ENCODE measurements around the gene MYO1B. TPM values are rescaled to one million over a fixed set of nuclear protein-coding genes. Genes with fewer than 3 reads are reported as not detected.

MYO1B gene
- total and polyA plus RNA-seq, 8 donors = 28.6 to 102 (median 54.7) TPM

- DNase-seq (no peak), FAIRE-seq (no peak), ATAC-seq (no peak)
- Histone ChIP-seq H3K9me3 (no peaks in the 10 kb centered on the region), H3K27ac (no peak overlapping the region), H3K4me1 (peaks cover 0 to 8% (median 5%) of the 10 kb centered on the region in 3 donors), H3K27me3 (no peaks in the 10 kb centered on the region), H3K4me3 (no peak overlapping the region), H3K36me3 (no peaks in the 10 kb centered on the region)
- intact Hi-C loops (cut with DNase I) = no loop called here
- TF ChIP-seq CTCF (IDR thresholded peaks at IDR 0.05) = no peak
- 97% methylated on average over 7 of the region's 7 CpGs for WGBS, 2 donors
Observed at GRCh38 chr2:191280290-191280689, 35.1 kb downstream of the MYO1B start.

GRCh38 chr2:191280834-191281756 is 35.9 kb downstream of the MYO1B start:
- DNase-seq = no peak
- intact Hi-C loops (cut with DNase I) = no loop called here

GRCh38 chr2:191285252-191285651 is 40.0 kb downstream of the MYO1B start:
- H3K36me3 ChIP-seq = no peaks in the 10 kb centered on the region
- no peak for ATAC-seq
- intact Hi-C loops (cut with DNase I) = no loop called here
- WGBS, 2 donors = 92 to 93% methylated on average over 11 of the region's 11 CpGs
- no peaks in the 10 kb centered on the region for H3K27me3 ChIP-seq
- no peaks in the 10 kb centered on the region for H3K9me3 ChIP-seq
- FAIRE-seq = no peak
- peaks cover 0 to 6% (median 5%) of the 10 kb centered on the region in 3 donors for H3K4me1 ChIP-seq
- TF ChIP-seq CTCF (IDR thresholded peaks at IDR 0.05) = no peak
- no peak overlapping the region for H3K27ac ChIP-seq
- H3K4me3 ChIP-seq = no peak overlapping the region
- no peak for DNase-seq

More at GRCh38 chr2:191280834-191281756, 35.9 kb downstream of the MYO1B start:
- no peak for TF ChIP-seq CTCF (IDR thresholded peaks at IDR 0.05)
- H3K27me3 ChIP-seq = no peaks in the 10 kb centered on the region
- ATAC-seq (peak in 1 of 4 donors; percentile 56), FAIRE-seq (no peak)
- no peaks in the 10 kb centered on the region for H3K9me3 ChIP-seq
- WGBS, 2 donors = 91 to 95% methylated on average over 13 of the region's 13 CpGs
- H3K4me1 ChIP-seq = peaks cover 0 to 8% (median 5%) of the 10 kb centered on the region in 3 donors
- no peak overlapping the region for H3K27ac ChIP-seq
- no peaks in the 10 kb centered on the region for H3K36me3 ChIP-seq
- no peak overlapping the region for H3K4me3 ChIP-seq

- FAIRE-seq (no peak), DNase-seq (no peak), ATAC-seq (no peak)
- TF ChIP-seq CTCF (IDR thresholded peaks at IDR 0.05) = no peak
- no peaks in the 10 kb centered on the region for H3K27me3 ChIP-seq
- no peaks in the 10 kb centered on the region for H3K36me3 ChIP-seq
- 78 to 84% methylated on average over 4 of the region's 4 CpGs for WGBS, 2 donors
- no peak overlapping the region for H3K4me3 ChIP-seq
- no peaks in the 10 kb centered on the region for H3K9me3 ChIP-seq
- intact Hi-C loops (cut with DNase I) = no loop called here
- no peak overlapping the region for H3K27ac ChIP-seq
- peaks cover 0 to 19% (median 16%) of the 10 kb centered on the region in 3 donors for H3K4me1 ChIP-seq
Observed at GRCh38 chr2:191287820-191288219, 42.6 kb downstream of the MYO1B start.

- no peaks in the 10 kb centered on the region for H3K27me3 ChIP-seq
- DNase-seq (no peak), ATAC-seq (no peak), FAIRE-seq (no peak)
- 75 to 79% methylated on average over 7 of the region's 7 CpGs for WGBS, 2 donors
- H3K9me3 ChIP-seq = no peaks in the 10 kb centered on the region
- TF ChIP-seq CTCF (IDR thresholded peaks at IDR 0.05) = no peak
- H3K27ac ChIP-seq = no peak overlapping the region
- peaks cover 0 to 20% (median 17%) of the 10 kb centered on the region in 3 donors for H3K4me1 ChIP-seq
- no peaks in the 10 kb centered on the region for H3K36me3 ChIP-seq
- intact Hi-C loops (cut with DNase I) = no loop called here
- no peak overlapping the region for H3K4me3 ChIP-seq
Observed at GRCh38 chr2:191289049-191289448, 43.8 kb downstream of the MYO1B start.
